Endothelial cell of hepatic sinusoid (primary cell): Measurements from ENCODE around the gene DPYD.

Experiments used
- in situ Hi-C: cut with HindIII; loops from 2 replicates; pipeline ENCODE4 v1.10.0; 2017; ENCODE audit warnings: low sequenced_read_pairs

Gene DPYD

DNA sequence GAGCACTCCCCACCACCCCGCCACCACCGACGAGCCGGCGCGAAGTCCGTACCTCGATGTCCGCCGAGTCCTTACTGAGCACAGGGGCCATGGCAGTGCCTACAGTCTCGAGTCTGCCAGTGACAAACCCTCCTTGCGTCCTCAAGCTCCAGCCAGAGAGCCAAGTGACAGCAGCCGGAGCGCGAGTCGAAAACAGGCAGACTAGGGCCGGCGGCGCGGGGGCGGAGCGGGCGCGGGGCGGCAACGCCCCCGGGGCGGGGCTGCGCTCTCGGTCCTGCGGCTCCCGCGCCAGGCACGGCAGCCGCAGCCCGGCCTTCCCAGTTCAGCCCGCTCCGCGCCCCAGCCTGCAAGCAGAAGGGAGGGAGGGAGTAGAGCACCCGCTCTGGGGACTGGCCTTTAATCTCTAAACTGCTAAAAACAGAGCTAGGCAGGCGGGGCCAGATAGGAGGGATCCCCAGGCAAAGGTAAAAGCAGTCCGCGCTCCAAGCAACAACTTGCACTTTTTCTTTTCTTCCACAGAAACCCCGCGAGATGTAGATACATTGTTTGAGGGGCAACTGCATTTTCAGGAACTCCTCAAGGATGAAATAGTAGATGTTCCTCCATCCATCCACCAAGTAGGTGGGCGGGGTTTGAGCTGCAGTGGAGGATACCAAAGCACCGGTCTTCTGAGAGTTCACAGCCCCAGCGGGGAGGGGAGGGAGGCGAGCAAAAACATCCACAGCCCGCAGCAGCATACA, at the start of gene DPYD:
Gene DPYD (minus strand): TSS at position 203 of the 740 bp plus-strand sequence. CDS start 112 bp downstream, at position 91.
- in situ Hi-C loops, result no loop called here

- in situ Hi-C loops, result no loop called here
Observed at GRCh38 chr1:97960470-97960869, 39.6 kb upstream of the DPYD start.

GRCh38 chr1:97947695-97948094, 26.9 kb upstream of the DPYD start:
- in situ Hi-C loops, result no loop called here

- in situ Hi-C loops, result no loop called here
Observed at GRCh38 chr1:97943354-97943753, 22.5 kb upstream of the DPYD start.

DNA sequence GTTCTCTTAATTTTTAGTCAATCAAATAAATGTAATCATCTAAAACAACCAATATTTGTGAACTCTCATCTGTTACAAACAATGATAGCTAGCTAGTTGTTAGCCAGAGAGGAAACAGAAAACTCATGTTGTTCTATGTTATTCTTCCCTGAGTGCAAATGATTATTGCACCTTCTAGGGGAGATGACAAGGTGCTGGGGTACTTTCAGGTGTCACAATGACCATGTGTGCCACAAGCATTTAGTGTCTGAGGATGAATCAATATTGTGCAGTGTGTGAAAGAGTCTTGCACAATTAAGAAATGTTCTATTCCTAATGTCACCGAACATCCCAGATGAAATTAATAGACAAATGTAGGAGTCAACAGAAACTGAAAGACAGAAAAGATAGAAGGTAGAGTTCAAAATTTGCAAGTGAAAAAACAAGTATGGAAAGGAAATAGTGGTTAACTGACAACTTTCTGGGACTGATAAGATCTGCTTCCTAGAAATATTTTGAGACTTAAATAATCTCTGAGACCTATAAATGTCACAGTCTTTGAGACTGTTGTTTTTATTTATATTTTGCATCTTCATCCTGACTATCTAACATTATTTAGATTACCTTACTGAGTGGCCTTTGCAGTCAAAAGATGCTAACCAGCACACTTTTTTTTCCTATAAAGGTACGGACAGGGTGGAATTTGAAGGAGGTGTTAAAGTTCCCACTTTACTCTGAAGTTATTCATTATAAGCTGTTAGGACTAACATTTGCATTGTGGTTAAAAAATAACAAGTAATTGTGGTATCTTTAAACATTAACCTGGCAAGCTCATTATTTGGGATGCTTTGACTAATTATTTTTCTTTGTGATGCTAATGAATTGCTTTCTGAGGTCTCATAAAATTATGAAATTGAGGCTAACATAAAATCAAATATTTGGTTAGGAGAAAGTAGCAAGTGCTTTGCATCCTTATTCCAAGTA, 21.6 kb upstream of the DPYD start:
- in situ Hi-C loops, result no loop called here

GRCh38 chr1:97938285-97938642, 17.4 kb upstream of the DPYD start:
- in situ Hi-C loops, result no loop called here

DNA sequence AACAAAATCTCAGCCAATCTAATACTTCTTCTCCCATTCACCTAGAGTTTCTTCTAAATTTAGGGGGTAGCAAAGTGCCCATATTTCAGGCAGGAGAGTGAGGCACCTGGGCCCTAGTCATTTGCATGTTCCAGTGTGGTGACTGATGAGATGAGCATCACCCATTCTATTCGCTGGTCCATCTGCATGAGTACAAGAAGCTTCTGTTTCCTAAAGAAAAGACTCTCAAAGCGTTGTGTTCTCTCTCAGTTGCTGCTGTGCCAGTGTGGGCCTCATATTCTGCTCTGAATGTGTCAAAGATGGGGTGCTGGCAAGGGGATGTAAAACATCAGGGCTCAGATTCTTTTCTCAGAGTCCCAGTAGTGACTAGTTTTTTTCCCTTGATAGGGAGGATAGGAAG, 16.1 kb upstream of the DPYD start:
- in situ Hi-C loops, result no loop called here

GRCh38 chr1:97934491-97934890, 13.7 kb upstream of the DPYD start:
- in situ Hi-C loops, result no loop called here

- in situ Hi-C loops, result no loop called here
Observed at GRCh38 chr1:97929874-97930851, 9.3 kb upstream of the DPYD start.

DNA sequence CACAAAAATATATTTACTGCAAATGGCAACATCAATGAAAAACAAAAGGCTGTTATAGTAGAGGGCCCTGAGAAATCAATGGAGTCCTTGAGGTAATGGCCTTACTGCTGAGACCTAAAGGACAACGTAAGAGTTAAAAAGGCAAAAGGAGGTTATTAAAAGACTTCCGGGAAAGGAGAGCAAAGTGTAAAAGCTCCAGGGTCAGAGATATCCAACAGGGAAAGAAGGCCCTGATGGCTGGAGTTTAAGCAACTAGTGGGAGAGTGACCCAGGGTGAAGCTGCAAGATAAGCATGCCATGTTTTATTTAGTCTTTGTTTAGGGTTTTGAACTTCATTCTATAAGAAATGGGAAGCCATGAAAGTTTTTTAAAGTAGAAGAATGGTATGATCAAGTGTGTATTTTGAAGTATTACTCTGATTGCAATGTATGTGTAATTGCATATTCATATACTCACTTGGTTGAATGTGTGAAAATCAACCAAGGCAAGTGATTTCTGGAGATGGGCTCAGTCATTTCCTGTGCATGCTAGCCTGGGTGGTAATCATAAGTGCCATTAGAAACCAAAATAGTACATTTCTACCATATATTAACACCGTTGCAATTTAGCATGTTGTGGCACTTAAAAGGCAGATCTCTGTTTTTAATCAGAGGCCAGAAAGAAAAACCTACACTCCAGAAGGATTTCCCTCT, 5.3 kb upstream of the DPYD start:
- in situ Hi-C loops, result no loop called here

GRCh38 chr1:97925151-97925550, 4.3 kb upstream of the DPYD start:
- in situ Hi-C loops, result no loop called here

DNA sequence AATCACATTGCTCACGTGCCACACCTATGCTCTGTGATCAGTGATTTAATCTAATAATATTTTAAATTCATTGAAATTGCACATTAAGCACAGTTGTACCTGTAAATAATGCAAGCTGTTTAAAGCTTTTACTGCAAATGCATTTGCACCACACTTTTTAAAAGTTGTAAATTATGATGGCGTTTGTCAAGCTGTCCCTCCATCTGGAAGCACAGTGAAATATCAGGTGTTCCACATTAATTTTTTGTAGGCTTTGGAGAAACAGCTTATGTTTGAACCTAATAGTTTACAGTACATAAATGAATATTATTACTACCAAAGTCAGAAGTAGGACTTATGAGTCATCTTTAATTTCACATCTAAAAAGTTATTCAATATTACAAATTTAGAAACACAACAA, 3.0 kb upstream of the DPYD start:
- in situ Hi-C loops, result no loop called here

GRCh38 chr1:97920276-97920831, 480 bp downstream of the DPYD start:
- in situ Hi-C loops, result no loop called here

DNA sequence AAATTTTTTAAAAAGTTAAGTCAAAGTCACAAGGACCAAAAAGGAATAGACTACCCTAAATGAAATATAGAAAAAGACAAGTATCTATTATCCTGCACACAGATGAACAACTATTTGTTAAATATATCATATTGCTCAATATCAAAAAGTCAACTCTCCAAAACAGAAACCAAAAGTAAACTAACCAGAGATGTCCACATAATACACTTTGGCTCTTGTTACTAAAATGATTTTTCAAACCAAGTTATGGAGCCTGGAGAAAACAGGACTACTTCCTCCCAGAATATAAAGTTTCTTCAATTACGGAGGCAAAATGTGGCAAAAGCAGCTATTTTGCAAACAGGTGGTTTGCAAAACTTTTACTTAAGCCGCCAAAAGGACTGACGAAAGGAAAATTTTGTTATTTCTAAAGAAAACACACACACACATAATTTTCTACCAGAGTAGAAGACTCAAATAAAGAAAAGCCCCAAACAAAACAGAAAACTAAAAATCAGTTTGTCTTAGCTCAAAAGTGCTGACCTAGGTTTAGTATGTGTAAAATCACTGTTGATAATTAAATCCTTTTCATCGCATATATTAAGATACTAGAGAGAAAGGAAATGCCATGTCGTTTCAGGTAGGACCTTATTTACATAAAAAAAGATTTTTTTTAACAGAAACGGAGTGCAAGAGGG, 1.1 kb downstream of the DPYD start:
- in situ Hi-C loops, result no loop called here

DNA sequence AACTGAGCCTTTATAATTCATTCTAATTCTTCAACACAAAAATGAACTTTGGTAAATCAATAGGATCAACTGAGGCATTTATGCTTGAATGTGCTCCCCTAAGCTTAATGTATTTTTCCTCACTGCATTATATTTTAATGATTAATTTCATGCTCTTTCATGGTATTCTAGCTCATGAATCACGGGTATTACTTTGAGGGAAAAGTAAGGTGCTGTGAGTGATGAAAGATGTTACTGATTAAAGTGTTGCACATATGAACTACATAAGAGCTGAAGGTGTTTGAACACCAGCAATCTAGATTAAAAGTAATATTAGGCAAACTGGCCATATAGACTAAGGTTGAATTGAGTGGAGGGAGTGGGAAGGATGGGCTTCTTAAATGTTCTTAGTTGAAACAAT, 1.9 kb downstream of the DPYD start:
- in situ Hi-C loops, result no loop called here

- in situ Hi-C loops, result no loop called here
Observed at GRCh38 chr1:97913506-97914139, 7.2 kb downstream of the DPYD start.

- in situ Hi-C loops, result no loop called here
Observed at GRCh38 chr1:97911266-97912215, 9.3 kb downstream of the DPYD start.

DNA sequence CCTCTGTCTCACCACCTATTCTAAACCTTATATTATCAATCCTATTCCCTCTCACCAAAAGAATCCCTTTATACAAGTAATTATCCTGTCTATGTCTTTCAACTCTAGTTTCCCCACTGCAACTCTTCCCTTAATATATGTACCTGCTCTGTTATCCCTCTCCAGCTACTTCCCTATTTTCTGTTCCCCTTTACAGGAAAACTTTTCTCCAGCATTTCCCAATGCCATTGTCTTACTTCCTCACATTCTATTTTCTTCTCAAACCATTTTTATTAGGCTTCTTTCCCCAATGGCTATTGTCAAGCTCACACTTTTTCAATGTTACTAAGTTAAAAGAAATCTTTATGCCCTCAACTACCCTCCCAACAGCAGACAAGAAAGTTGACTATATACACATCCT, 11.6 kb downstream of the DPYD start:
- in situ Hi-C loops, result no loop called here
